Astrocyte (in vitro differentiated cells and primary cell): ENCODE measurements around the gene CLIP2.

ENCODE experiments used
- CTCF ChIP-seq: IDR thresholded peaks from 2 replicates; pipeline ENCODE4 v1.5.1; 2011; ENCODE audit warnings: low read depth, mild to moderate bottlenecking, inconsistent platforms, low read length, moderate library complexity; ENCODE audit not compliant: insufficient read depth
- EZH2 ChIP-seq: IDR thresholded peaks from 2 replicates; pipeline ENCODE4 v1.6.1; 2012; ENCODE audit warnings: mild to moderate bottlenecking, low read length, inconsistent platforms; ENCODE audit not compliant: insufficient read depth

- TF ChIP-seq CTCF = no peak
- no peak for TF ChIP-seq EZH2
Observed at GRCh38 chr7:74297516-74298233, 8.5 kb downstream of the CLIP2 start.
